LHCN-M2 (cell line): ENCODE results near the gene FLOT1. TPM values are rescaled to one million over a fixed set of nuclear protein-coding genes. Genes with fewer than 3 reads are reported as not detected.

Source experiments
- DNase-seq: peaks from one replicate; pipeline ENCODE4 v3.0.0-alpha.2; 2012; ENCODE audit warnings: low read depth
- total RNA-seq: library from RNA; depleted of rRNA; stranded (reverse); fragments of >200 nt; gene quantifications from 2 replicates; pipeline ENCODE4 v1.2.3, GENCODE V29; 2014

The FLOT1 gene
- total RNA-seq, 1 experiment from 2014 or later: 208 TPM

DNA sequence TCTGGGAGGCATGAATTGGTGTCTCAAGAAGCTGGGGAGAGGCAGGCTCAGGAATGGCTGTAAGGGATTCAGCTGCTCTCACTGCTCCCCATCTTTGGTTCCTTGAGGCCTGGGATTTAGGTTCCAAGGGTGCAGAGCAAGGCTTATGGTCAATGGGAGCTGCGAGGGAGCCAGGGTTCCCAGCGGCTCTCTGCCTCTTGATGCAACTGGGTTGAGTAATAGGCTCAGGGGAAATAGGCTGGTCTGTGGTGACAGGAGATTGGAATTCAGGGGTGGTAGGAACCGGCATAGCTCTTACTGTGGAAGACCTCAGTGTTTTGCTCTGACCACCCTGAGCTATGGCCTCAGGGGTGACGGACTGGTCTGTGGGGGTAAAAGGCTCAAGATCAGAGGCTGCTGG lies 38.7 kb downstream of the FLOT1 start:
- no peak for DNase-seq

DNA sequence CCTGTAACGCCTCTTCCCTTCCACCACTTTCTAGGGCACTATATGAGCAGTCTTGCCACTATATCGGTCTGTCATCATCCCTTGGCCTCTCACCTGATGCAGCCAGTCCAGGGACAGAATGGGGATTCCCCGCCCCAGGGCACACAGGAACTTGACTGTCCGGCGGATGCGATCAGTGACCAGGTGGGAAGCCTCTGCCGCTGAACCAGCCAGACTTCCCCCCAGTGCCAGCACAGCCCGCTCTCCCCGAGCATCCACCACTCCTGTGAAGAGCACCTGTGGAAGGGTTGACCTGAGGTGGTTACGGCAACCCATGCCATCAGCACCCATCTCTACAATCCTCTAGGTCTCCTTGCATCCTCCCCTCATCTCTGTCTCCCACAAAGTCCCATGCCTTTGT lies 39.5 kb downstream of the FLOT1 start:
- no peak for DNase-seq

DNA sequence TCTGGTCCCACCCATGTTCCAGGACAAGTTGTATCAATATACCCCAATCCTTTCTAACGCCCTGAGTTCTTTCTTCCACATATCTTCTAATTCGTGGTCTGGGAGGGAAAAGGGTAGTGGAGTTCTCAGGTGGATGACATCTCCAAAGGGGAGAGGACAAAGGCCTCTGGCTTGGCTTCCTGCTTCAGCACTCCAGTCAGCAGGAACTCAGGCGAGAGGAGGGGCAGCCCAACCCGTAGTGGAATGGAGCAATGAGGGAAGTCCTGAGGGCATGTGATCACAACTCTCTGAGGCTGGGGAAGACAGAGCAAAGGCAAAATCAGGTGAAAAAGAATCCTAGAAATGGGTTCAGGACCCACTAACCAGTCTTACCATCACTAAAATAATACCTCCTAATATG lies 42.1 kb downstream of the FLOT1 start:
- no peak for DNase-seq

DNA sequence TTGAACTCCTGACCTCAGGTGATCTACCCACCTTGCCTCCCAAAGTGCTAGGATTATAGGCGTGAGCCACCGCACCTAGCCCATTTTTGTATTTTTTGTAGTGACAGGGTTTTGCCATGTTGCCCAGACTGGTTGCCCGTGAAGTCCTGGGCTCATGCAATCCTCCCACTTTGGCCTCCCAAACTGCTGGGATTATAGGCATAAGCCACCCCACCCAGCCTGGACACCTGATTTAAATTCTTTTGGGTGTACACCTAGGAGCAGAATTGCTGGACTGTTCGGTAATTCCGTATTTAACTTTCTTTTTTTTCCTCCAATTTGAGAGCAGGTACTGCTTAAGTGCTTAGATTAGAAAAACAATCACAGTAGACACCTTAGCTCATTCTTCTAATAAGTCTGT lies 46.1 kb downstream of the FLOT1 start:
- DNase-seq: no peak

DNA sequence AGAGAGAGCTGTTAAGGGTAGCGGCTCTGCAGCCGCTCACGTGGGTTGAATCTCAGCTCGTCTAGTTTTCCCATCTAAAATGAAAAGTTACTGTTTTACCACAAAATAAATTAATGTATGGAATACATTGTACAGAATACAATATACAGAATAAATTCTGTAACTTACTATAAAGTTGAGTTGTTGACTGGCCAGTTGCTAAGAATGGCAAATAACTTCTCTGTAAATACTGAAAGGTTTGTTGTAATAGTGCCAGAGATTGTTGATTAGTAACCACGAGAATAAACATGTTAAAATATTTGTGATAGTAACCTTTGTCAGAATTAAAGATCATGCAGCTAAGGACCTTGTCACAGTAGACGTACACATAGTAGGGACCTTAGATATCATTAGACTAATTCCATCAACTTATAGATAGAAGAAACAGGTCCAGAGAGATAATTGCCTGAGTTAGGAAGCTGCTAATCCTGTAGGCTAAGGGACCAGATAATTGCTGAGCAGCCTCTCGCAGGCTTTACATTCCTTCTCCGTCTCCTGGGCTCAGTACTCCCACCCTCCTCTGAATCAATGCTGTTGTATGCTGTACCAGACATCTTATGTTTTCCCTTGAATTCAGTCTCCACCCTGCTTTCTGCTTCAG lies 51.2 kb downstream of the FLOT1 start:
- no peak for DNase-seq

DNA sequence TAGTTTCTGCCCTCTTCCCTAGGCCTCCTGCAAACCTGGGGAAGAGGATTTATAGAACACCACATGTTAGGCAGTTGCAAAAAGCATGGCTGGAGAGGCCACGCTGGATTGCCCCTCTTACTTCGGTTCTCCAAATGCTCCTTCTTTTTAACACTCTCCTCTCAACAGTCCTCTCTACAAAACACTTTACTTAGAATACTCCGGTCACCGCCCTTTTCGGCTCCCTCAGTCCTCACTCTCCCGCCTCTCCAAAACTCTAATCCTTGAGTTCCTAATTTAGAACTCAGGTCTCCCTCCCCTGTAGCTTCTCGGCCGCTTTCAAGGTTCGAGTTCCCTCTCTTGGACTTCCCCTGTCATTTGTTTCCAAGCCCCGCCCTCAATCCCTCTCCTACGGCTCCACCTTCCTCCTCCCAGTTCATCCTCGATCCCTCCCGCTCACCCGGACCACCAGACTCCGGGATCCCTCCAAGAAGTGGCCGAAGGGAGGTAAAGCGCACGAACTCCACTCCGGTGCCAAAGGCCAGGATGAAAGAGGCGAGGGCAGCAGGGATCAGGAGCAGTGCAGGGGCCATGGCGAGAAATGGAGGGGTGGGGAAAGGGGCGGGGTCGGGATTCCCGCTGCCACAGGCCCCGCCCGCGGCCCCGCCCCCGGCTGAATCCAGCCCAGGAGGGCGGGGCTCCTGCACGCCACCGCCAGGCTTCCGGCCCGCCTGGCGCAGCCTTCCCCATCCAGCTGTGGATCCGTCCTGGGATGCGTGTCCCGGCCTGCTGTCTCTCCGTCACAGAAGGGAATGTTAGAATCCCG lies 51.9 kb downstream of the FLOT1 start, which contains the start of gene NRM:
NRM (minus strand) TSS at position 582 of the 805 bp plus-strand sequence; CDS start at position 572, 10 bp downstream.
- peak; percentile 89 for DNase-seq

DNA sequence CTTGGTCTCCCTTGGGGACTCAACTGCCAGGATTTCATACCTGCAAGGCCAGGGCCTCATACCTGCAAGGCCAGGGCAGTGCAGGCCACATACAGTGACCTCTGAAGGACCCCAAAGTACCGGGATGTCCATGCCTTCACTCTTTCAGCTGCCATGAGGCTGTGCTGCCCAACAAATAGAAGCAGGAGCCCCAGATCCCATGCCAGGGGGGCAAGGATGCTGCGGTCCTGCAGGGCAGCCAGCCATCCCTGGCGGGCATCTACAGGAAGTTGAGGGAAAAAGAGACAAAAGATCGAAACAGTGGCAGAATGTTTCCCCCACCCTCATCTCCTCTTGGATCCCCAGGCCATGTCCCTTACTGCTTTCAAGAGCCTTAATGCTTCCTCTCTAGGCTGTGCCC lies 52.5 kb downstream of the FLOT1 start:
- DNase-seq: no peak

DNA sequence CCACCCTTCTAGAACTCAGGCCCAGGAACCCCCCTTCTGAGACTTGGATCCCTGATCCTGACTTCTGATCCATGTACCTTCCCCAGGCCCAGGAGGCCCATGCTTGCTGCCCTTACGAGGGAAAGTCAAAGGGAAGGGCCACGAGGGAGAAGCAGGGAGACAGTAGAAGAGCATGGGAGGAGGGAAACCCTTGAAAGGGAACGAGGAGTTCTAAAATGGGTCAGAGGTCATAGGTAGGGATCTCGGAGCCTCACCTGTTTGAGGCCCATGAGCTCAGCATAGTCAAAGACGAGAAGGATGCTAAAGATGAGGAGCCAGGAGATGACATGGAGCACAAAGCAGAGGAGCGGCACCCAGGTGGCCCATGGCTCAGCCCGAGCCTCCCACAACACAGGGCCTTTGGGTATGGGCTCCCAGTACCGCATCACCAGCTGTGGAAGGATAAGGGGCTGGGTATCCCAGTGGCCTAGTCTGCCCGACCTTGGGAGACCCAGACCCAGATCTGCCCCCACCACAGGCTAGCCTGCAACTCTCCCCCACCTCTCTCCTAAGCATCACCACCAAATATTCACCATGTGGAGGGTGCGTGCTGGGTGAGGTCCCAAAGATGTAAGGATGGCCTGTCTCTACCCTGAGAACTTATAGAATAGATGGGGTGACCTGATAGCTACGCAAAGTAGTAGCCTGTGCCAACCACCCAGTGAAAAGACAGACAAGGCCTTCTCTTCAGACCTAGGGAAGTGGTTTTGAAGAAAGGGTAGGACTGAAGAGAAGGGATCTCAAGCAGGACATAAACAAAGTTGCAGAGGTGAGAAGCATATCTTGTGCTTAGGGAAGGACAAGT lies 53.2 kb downstream of the FLOT1 start:
- no peak for DNase-seq

DNA sequence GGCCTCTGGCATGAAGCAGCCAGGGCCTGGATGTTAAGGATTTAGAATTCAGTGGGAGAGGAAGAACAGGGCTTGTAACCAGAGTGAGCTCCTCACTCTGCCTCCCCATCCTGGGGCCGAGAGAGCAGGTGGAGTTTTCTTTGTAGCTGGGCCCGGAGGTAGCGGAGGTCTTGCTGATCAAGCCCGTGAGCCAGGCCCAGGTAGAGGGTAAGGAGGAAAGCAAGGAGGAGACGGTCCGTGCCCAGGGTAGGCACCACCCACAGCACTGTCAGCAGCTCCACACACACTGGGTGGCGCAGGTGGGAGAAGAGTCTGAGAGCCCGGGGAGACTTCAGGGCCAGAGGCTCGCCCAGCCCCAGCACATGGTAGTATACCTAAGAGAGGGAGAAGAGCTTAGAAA lies 53.9 kb downstream of the FLOT1 start:
- DNase-seq: no peak

DNA sequence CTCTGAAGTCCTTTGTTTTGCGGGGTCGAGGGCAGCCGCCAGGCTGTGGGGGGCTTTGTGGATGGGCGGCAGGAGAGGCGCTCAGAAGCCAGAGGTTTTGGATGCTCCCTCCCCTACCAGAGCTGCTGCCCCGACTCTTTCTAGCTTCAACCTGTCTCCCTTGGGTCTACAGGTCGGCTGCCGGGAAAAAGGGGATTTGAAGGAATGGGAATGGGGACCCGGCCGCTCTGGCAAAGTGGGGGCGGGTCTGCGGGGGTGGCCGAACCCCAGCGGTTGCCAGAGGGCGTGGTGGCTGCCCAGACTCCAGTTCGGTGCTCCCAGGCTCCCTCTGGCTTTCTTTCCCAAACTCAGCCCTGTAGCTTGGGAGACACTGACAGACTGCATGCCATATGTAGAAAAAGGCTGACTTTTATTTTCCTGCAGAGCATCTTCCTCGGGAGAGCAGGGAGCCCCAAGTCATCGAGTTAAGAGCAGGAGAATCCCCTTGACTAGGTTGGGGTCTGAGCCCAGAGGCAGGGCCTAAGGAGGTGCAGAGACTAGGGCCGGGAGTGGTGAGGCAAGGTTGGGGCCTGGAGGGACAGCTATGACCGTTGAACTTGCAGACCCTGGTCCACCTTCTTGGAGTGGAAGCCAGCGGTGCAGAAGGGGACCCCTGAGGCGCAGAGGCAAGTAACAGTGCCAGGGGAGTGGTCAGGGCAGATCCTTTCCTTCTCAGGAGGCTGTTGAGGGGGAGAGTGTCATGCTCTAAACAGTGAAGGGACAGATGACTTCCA lies 54.6 kb downstream of the FLOT1 start:
- DNase-seq: peak; percentile 70

DNA sequence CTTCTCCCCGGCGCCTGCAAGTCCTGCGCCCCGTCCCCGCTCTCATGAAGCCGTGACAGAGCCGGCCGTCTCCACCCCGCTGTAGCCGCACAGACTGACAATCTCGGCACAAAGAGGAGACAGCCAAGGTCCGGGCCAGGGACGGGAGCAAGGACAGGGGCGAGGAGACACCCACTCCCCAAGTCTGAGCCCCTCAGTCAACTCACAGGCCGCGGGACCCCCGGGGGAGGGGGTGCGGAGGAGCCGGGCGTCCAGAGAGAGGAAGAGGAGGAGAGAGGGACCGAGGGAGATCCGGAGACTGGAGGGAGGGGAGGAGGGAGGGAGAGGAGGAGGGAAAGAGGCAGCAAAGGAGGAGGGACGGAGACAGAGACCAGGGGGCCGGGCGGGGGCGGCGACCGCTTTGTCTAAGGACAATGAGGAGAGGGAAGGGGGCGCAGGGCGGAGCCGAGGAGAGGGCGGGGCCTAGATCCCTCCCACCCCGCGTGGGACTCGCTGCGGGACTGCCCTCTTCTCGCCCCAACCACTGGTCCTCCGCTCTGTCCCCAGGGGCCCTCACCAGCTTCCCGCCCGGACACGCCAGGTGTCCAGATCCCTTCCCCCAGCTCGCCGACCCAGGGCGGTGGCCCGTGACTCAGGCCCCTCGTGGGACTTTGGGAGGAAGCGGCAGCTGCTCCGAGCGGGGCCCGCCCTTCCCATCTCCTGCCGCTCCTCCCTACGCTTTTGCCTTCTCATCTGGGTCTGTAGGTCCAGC lies 55.4 kb downstream of the FLOT1 start:
- peak; percentile 100 for DNase-seq

DNA sequence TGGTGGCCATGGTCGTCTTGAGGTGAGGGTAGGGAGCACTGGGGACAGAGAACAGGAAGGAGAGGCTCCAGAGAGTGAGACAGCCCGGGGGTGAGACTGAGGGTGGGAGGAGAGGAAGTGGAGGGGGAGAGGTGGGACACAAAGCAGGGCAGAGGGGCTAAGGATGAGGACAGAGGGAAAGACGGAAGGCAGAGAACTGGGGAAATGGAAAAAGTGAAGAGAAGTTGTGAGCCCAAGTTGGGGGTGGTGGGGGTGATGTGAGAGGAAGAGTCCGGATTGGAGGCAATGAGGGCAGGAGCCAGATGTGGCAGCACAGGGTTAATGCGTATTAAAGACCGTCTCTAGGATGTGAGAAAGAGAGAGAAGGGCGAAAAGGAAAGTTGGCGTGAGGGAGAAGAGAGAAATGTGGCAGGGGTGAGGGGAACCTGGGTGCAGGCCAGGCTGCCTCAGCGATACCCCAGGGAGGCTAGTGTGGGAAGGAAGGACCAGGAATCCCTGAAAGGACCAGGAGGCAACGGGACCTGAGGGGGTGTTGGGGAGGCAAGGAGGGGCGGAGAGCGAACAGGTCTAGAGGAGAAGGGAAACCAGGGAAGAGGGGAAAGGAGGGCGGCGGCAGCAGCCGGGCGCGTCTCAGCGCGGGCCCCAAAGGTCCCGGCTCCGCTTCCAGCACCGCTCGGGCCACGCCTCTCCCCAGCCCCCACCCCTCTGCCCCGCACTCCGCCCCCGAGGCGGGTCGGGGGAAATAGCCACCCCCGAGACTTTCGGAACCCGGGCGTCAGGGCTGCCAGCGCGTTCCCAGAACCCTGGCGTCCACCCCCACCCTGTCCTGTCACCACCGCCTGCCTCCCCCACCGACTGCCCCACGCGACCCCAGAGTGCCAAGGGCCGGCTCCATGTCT lies 56.2 kb downstream of the FLOT1 start, which contains the start of gene PPP1R18:
PPP1R18 (minus strand) TSS at position 637 of the 899 bp plus-strand sequence; CDS start at position 10, 627 bp downstream.
- peak; percentile 70 for DNase-seq

DNA sequence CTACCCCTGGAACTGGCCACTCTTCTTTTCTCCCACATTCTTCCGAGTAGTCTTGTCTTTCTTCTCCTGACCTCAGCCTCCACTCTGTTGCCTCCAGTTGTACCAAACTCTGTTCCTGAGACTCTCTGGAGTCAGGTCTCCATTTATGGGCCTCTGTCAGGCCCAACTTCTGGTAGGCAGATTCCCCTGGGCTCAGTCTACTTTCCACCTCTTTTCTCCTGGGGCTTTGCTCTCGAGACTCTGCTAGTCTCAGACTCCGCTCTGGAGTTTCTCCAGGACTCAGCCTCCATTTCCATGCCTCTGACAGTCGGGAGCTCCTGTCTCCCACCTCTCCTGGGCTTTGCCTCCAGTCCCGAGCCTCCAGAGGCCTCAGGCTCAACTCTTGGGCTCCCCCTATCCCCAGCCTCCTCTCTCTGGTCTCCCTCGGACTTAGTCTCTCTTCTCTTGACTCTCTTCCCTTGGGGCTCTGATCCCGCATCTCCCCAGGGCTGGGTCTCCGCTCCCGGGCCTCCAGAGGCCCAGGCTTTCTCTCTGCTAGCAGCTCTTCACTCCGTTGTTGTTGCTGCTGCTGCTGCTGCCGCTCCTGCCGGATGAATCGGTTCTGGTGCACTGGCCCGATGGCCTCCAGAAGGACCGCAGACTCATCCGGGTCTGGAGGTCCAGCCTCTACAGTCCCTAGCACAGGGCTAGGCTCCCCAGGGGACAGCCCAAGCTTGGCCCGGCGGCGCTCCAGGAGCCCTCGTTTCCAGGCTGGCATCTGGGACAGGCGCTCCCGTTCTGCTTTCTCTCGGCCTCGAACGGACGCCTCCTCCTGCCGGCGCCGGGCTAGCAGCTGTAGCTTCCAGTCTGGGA lies 57.1 kb downstream of the FLOT1 start:
- peak; percentile 42 for DNase-seq

DNA sequence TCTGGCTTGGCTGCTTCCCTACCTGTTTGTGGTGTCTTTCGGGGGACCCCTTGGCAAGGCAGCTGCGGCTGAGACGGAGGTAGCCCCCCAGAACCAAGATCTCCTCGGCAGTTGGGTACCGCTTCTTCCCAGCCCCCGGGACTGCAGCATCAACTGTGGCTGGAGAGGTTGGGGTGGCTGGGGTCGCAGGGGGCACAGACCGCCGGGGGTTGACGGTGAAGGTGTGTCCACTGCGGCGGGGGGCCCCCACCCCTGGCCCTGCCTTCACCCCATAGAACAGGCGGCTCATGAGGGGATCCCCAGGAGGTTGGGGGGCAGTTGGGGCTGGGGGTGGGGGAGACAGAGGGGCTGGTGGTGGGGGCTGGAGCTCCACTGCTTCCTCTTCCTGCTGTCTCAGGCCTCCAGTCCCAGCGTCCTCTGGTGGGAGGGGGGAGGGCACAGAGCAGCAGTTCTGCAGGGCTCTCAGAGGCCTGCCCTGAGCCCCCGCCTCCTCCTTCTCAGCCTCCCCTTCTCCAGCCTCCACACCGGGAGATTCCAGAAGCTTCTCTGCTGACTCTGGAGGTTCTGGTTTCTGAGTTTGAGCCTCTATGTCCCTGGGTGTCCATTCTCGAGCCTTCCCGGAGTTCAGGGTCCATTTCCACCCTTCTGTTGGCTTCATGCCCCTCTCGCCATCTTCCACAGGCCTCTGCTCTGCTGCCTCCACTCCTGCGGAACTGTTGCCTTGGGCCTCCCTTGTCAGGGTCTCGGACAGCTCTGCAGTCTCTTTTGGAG lies 57.9 kb downstream of the FLOT1 start:
- no peak for DNase-seq

DNA sequence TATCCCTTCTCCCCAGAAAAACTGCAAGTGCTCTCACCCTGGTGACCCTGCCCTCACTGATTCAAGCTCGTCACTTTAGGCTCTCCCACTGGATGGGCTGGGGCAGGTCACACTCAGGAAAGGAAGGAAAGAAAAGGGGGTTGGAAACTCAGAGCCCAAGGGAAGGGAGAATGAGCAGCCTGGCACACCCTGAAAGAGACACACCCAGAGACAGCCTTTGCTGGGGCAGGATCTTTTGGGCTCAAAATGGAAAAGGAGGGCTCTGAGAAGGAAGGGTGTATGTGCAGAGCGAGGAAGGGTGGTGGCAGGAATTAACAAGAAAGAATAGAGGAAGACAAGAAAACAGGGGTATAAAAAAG lies 58.5 kb downstream of the FLOT1 start:
- DNase-seq: no peak

DNA sequence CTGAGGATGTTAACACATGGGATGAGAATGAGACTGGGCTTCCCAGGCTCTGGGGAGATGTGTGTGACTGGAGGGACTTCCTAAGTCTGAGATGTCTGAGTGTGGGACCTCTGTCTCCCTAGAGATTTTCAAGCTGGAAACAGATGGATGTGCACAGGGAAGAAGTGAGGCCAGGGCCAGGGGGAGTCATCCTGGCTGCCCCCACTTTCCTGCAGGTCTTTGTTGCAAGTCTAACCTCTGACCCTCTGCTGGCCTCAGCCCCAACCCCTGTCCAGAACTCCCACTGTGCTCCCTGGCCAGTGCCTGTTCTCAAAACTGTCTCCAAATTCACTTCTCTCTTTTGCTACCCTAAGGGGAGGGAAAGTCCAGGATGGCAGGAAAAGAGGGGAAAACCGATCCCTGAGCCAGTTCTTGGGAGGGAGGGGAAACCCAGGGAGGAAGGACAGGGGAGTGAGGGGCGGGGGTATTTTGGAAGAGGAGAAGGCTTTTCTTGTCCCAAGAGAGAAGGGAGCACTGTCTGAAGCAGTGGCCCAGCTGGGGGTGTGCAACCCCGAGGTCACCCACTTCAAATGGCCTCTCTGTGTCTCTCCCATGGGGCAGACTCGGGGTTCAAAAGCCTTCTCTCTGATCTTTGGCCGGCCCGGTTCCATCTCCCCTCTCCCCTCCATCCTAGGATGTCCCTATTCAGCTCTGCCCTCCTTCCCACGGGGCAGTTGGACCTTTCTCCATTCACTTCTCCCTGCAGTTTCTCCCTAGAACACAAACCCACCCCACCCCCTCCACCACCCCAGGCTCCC lies 59.1 kb downstream of the FLOT1 start:
- no peak for DNase-seq
